GM12892 (cell line): Measurements from ENCODE around the gene YIF1B.

Experiments used
- POLR2A ChIP-seq: IDR thresholded peaks from 2 replicates; pipeline ENCODE4 v1.6.1; 2011; ENCODE audit warnings: low read depth, low read length, control low read depth
- POLR2AphosphoS5 ChIP-seq: IDR thresholded peaks from 2 replicates; pipeline ENCODE4 v1.6.1; 2011; ENCODE audit warnings: low read depth, low read length, control low read depth
- TAF1 ChIP-seq: IDR thresholded peaks from 2 replicates; pipeline ENCODE4 v1.6.1; 2011; ENCODE audit warnings: low read depth, mild to moderate bottlenecking, control low read depth, low read length, borderline replicate concordance

GRCh38 chr19:38308006-38308766 is 7.6 kb downstream of the YIF1B start:
- TF ChIP-seq POLR2AphosphoS5: no peak
- TF ChIP-seq TAF1: no peak
- TF ChIP-seq POLR2A: no peak
